CD4-positive, alpha-beta T cell (primary cell): ENCODE results near the gene RNF41. TPM values are rescaled to one million over a fixed set of nuclear protein-coding genes. Genes with fewer than 3 reads are reported as not detected.

ENCODE experiments used
- ATAC-seq: fragments of 200-7000 bp; cut with Tn5 transposase; one replicate; pipeline ENCODE4 v1.10.0; 2022; ENCODE audit warnings: mild to moderate bottlenecking; ENCODE audit not compliant: poor library complexity
- CTCF ChIA-PET: fragments of 350-600 bp; sonication (Branson Sonifier 250); formaldehyde crosslinking; loops from one replicate; lab custom pipeline; 2021; ENCODE audit warnings: antibody characterized with exemption, inconsistent platforms; lab: Charles Lee
- POLR2A ChIA-PET: fragments of 350-600 bp; sonication (Branson Sonifier 250); formaldehyde crosslinking; loops from one replicate; lab custom pipeline; 2021; ENCODE audit warnings: antibody characterized with exemption, inconsistent platforms; lab: Charles Lee
- DNase-seq, 14 experiments: peaks; one replicate each; pipeline ENCODE4 v3.0.0-alpha.2; 2013 to 2020; ENCODE audit warnings: mixed read lengths in 2 of 14
- H3K27ac ChIP-seq, 2 donors: one replicate each; pipeline versions ENCODE4 v1.5.1 to v1.7.0; 2013; ENCODE audit warnings: low read length in 2 of 2, low read depth in 1 of 2, mild to moderate bottlenecking in 1 of 2
- H3K27me3 ChIP-seq, 2 experiments: 1 replicate in 1 of 2; 2 replicates in 1 of 2; pipeline versions ENCODE4 v1.6.1 to v1.7.0; 2013; ENCODE audit warnings: low read length in 2 of 2, control low read depth in 1 of 2, mild to moderate bottlenecking in 1 of 2, moderate library complexity in 1 of 2; ENCODE audit not compliant: insufficient read depth in 2 of 2, control insufficient read depth in 1 of 2
- H3K36me3 ChIP-seq: one replicate; pipeline ENCODE4 v1.6.1; 2013; ENCODE audit warnings: low read length, control low read depth; ENCODE audit not compliant: insufficient read depth
- H3K4me1 ChIP-seq: one replicate; pipeline ENCODE4 v1.6.1; 2013; ENCODE audit warnings: low read length, control low read depth; ENCODE audit not compliant: insufficient read depth
- H3K4me3 ChIP-seq: one replicate; pipeline ENCODE4 v1.5.1; 2013; ENCODE audit warnings: mild to moderate bottlenecking, low read length, moderate library complexity
- H3K9me3 ChIP-seq, 2 experiments: 1 replicate in 1 of 2; 2 replicates in 1 of 2; pipeline versions ENCODE4 v1.6.1 to v1.7.0; 2013; ENCODE audit warnings: low read length in 2 of 2, mild to moderate bottlenecking in 2 of 2, control low read depth in 1 of 2, moderate library complexity in 1 of 2; ENCODE audit not compliant: control insufficient read depth in 1 of 2, insufficient read depth in 1 of 2
- H3K27ac Mint-ChIP-seq: one replicate; pipeline ENCODE4 v1.8.0; 2020; ENCODE audit warnings: mixed read lengths
- H3K27me3 Mint-ChIP-seq: one replicate; pipeline ENCODE4 v1.8.0; 2021; ENCODE audit warnings: mixed read lengths
- H3K36me3 Mint-ChIP-seq: one replicate; pipeline ENCODE4 v1.8.0; 2021; ENCODE audit warnings: low read depth, mixed read lengths
- H3K4me1 Mint-ChIP-seq: one replicate; pipeline ENCODE4 v1.8.0; 2021; ENCODE audit warnings: low read depth, mixed read lengths
- H3K4me3 Mint-ChIP-seq: one replicate; pipeline ENCODE4 v1.8.0; 2020; ENCODE audit warnings: mild to moderate bottlenecking, mixed read lengths
- H3K9me3 Mint-ChIP-seq: one replicate; pipeline ENCODE4 v1.8.0; 2020; ENCODE audit warnings: mixed read lengths
- CTCF ChIP-seq: fragments of 200-600 bp; IDR thresholded peaks from one replicate; pipeline ENCODE4 v1.8.0; 2022; ENCODE audit warnings: antibody characterized with exemption, mild to moderate bottlenecking
- intact Hi-C, 2 experiments: fragments of 100-400 bp; cut with DNase I in 1 of 2; cut with micrococcal nuclease in 1 of 2; formaldehyde crosslinking; loops; one replicate each; pipeline versions ENCODE4 v1.15.1 to v1.9.0; 2023 to 2025; cut with DNase I, micrococcal nuclease
- total RNA-seq, 174 experiments: library from RNA in 2 of 174; stranded (reverse) in 2 of 174; gene quantifications; one replicate each; pipeline ENCODE4 v1.2.3 and lab custom pipeline; 2021 to 2026

Gene RNF41
- total RNA-seq, 2 experiments from 2014 or later, result 28.0 to 32.4 TPM

DNA sequence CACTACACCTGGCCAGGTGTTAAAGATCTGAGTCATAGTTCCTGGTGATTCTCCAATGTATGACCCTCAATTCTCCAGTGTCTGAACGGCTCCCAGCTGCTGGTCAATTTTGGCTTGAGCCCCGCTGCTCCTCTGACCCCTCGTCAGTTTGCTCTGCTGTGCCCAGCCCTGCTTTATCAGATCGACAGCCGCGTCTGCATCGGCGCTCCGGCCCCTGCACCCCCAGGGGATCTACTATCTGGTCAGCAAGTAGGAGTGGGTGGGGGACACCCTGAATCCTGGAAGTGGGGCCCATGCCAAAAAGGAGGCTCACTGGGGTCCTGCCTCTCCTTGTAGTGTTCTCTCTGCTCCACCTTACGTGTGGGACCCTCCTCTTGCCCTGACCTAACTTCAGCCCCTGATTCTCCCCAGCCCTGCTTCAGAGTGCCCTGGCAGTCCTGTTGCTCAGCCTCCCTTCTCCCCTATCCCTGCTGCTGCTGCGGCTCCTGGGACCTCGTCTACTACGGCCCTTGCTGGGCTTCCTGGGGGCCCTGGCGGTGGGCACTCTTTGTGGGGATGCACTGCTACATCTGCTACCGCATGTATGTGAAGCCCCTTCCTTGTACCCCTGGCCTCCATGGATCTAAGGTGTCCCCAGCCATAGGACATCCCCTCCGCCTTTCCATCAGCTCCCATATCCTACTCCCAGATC, 13.2 kb upstream of the RNF41 start:
- no peak for TF ChIP-seq CTCF
- Mint-ChIP-seq H3K4me3 (no peak overlapping the region), H3K4me1 (no peaks in the 10 kb centered on the region), H3K27me3 (no peaks in the 10 kb centered on the region), H3K36me3 (peaks cover 8% of the 10 kb centered on the region), H3K27ac (no peak overlapping the region), H3K9me3 (no peaks in the 10 kb centered on the region)
- Histone ChIP-seq H3K27ac (no peak overlapping the region), H3K9me3 (no peaks in the 10 kb centered on the region), H3K4me3 (no peak overlapping the region), H3K36me3 (peaks cover 8% of the 10 kb centered on the region), H3K4me1 (no peaks in the 10 kb centered on the region), H3K27me3 (no peaks in the 10 kb centered on the region)
- intact Hi-C loops, result no loop called here
- CTCF ChIA-PET, result interaction anchor here (1.7 kb wide), 1 partner anchor 23 kb away, joined by 4 read pairs; the partner anchor contains the start of gene ANKRD52
- DNase-seq (no peak), ATAC-seq (no peak)
- POLR2A ChIA-PET, result no interaction called here

- Mint-ChIP-seq H3K36me3 (no peaks in the 10 kb centered on the region), H3K4me3 (no peak overlapping the region), H3K27ac (no peak overlapping the region), H3K4me1 (no peaks in the 10 kb centered on the region), H3K27me3 (no peaks in the 10 kb centered on the region), H3K9me3 (no peaks in the 10 kb centered on the region)
- CTCF ChIA-PET, result no interaction called here
- intact Hi-C loops, result no loop called here
- no peak for TF ChIP-seq CTCF
- Histone ChIP-seq H3K36me3 (peaks cover 3% of the 10 kb centered on the region), H3K9me3 (no peaks in the 10 kb centered on the region), H3K27ac (no peak overlapping the region), H3K4me3 (no peak overlapping the region), H3K4me1 (no peaks in the 10 kb centered on the region), H3K27me3 (no peaks in the 10 kb centered on the region)
- DNase-seq (no peak), ATAC-seq (no peak)
- POLR2A ChIA-PET, result no interaction called here
Observed at GRCh38 chr12:56231184-56231582, 9.5 kb upstream of the RNF41 start.

- peaks cover 3% of the 10 kb centered on the region for H3K36me3 ChIP-seq
- H3K27ac ChIP-seq, result no peak overlapping the region
- Mint-ChIP-seq H3K4me1 (peaks cover under 1% of the 10 kb centered on the region), H3K27ac (no peak overlapping the region), H3K9me3 (no peaks in the 10 kb centered on the region), H3K4me3 (no peak overlapping the region), H3K36me3 (no peaks in the 10 kb centered on the region), H3K27me3 (no peaks in the 10 kb centered on the region)
- intact Hi-C loops, result no loop called here
- DNase-seq (no peak), ATAC-seq (no peak)
- ChIA-PET POLR2A (no interaction called here), CTCF (no interaction called here)
- no peaks in the 10 kb centered on the region for H3K4me1 ChIP-seq
- no peak overlapping the region for H3K4me3 ChIP-seq
- no peaks in the 10 kb centered on the region for H3K9me3 ChIP-seq
- no peak for TF ChIP-seq CTCF
- no peaks in the 10 kb centered on the region for H3K27me3 ChIP-seq
Observed at GRCh38 chr12:56230432-56231183, 8.9 kb upstream of the RNF41 start.
